K562 (cell line): ENCODE results near the gene PLK5. TPM values are rescaled to one million over a fixed set of nuclear protein-coding genes. Genes with fewer than 3 reads are reported as not detected.

ENCODE experiments used
- ATAC-seq: fragments of 200-7000 bp; cut with Tn5 transposase; 3 replicates; pipeline ENCODE4 v1.9.1; 2020; ENCODE audit warnings: moderate library complexity
- BruUV-seq: library from RNA; stranded (reverse); fragments of 400-500 nt; replicated peaks from 2 replicates; lab custom pipeline; 2021; lab: Mats Ljungman, UMichigan
- CTCF ChIA-PET: fragments of 300-600 bp; formaldehyde crosslinking; extraction: SDS; loops from one replicate; lab custom pipeline; 2021; ENCODE audit warnings: low intra/inter-chr PET ratio; lab: Yijun Ruan, JAX
- POLR2A ChIA-PET: fragments of 300-600, 350-650 bp; sonication (Branson Sonifier 250); formaldehyde crosslinking; extraction: SDS; loops from one replicate; lab custom pipeline; 2021; ENCODE audit warnings: antibody characterized with exemption, inconsistent platforms; lab: Yijun Ruan, JAX
- DNase-seq, 4 experiments: peaks; one replicate each; pipeline versions ENCODE4 v3.0.0 to v3.0.0-alpha.2; 2011 to 2018; ENCODE audit warnings: low spot score in 3 of 4, mixed read lengths in 3 of 4; ENCODE audit errors: extremely low read depth in 1 of 4
- FAIRE-seq: peaks from 2 replicates; lab custom pipeline; 2011; peaks lifted over from hg19 to GRCh38; lab: Jason Lieb, UNC
- H2AFZ ChIP-seq: 2 replicates; pipeline ENCODE4 v1.6.0; 2011; ENCODE audit warnings: low read depth, low read length, control low read depth, inconsistent platforms
- H3K27ac ChIP-seq: fragments of 200-600 bp; 3 replicates; pipeline ENCODE4 v1.8.0; 2011; ENCODE audit warnings: low read depth, mild to moderate bottlenecking, control low read depth, inconsistent platforms, low read length, moderate library complexity, mixed read lengths; ENCODE audit errors: extremely low read depth
- H3K27me3 ChIP-seq, 2 experiments: fragments of 300-600 bp in 1 of 2; 2 replicates in 1 of 2; 3 replicates in 1 of 2; pipeline versions ENCODE4 v1.6.0 to v1.8.0; 2011; ENCODE audit warnings: inconsistent platforms in 2 of 2, low read length in 2 of 2, mild to moderate bottlenecking in 1 of 2, mixed read lengths in 1 of 2, moderate library complexity in 1 of 2; ENCODE audit not compliant: control insufficient read depth in 2 of 2, insufficient read depth in 2 of 2
- H3K36me3 ChIP-seq: fragments of 300-600 bp; 3 replicates; pipeline ENCODE4 v1.8.0; 2011; ENCODE audit warnings: mild to moderate bottlenecking, low read length, inconsistent platforms; ENCODE audit not compliant: control insufficient read depth, insufficient read depth
- H3K4me1 ChIP-seq, 2 experiments: fragments of 200-600 bp in 1 of 2; replicated peaks in 1 of 2; 2 replicates in 1 of 2; 3 replicates in 1 of 2; pipeline versions ENCODE4 v1.5.1 to v1.8.0; 2011; ENCODE audit warnings: inconsistent platforms in 2 of 2, low read length in 2 of 2, mild to moderate bottlenecking in 1 of 2, mixed read lengths in 1 of 2, moderate library complexity in 1 of 2; ENCODE audit not compliant: control insufficient read depth in 2 of 2, insufficient read depth in 2 of 2
- H3K4me2 ChIP-seq: 2 replicates; pipeline ENCODE4 v1.6.1; 2011; ENCODE audit warnings: low read length, control low read depth, inconsistent platforms, mixed read lengths; ENCODE audit not compliant: insufficient read depth
- H3K4me3 ChIP-seq: fragments of 200-600 bp; sonication (generic), shearing (Covaris generic); 2 replicates; pipeline ENCODE4 v1.5.1; 2016; ENCODE audit warnings: control low read depth, inconsistent platforms
- H3K79me2 ChIP-seq: fragments of 200-600 bp; 3 replicates; pipeline ENCODE4 v1.8.0; 2011; ENCODE audit warnings: low read length, inconsistent platforms; ENCODE audit not compliant: control insufficient read depth, insufficient read depth
- H3K9ac ChIP-seq, 2 experiments: 2 replicates each; pipeline versions ENCODE4 v1.6.0 to v1.6.1; 2011; ENCODE audit warnings: low read depth in 2 of 2, low read length in 2 of 2, control low read depth in 1 of 2, inconsistent platforms in 1 of 2, mild to moderate bottlenecking in 1 of 2, mixed read lengths in 1 of 2; ENCODE audit not compliant: insufficient read depth in 1 of 2
- H3K9me1 ChIP-seq: one replicate; pipeline ENCODE4 v1.6.0; 2011; ENCODE audit warnings: inconsistent platforms, mild to moderate bottlenecking, low read length, moderate library complexity; ENCODE audit not compliant: control insufficient read depth, insufficient read depth
- H3K9me3 ChIP-seq: replicated peaks from 2 replicates; pipeline ENCODE4 v1.5.1; 2011; ENCODE audit warnings: low read depth, low read length, inconsistent platforms; ENCODE audit not compliant: control insufficient read depth, insufficient read depth
- H4K20me1 ChIP-seq: replicated peaks from 2 replicates; pipeline ENCODE4 v1.6.1; 2011; ENCODE audit warnings: low read length, inconsistent platforms, mixed read lengths; ENCODE audit not compliant: control insufficient read depth, insufficient read depth
- CHD1 ChIP-seq: fragments of 200-600 bp; sonication (generic); IDR thresholded peaks from one replicate; pipeline ENCODE4 v1.6.1; 2012; ENCODE audit warnings: mild to moderate bottlenecking, moderate library complexity, low read length, inconsistent platforms
- CHD2 ChIP-seq: IDR thresholded peaks from 2 replicates; pipeline ENCODE4 v1.6.1; 2011; ENCODE audit warnings: low read depth, low read length
- HBP1 ChIP-seq: fragments of 450-650 bp; formaldehyde crosslinking; IDR thresholded peaks from 2 replicates; pipeline ENCODE4 v1.4.0; 2022; ENCODE audit warnings: missing genetic modification characterization
- JUNB ChIP-seq: fragments of 450-650 bp; formaldehyde crosslinking; conservative IDR thresholded peaks from 2 replicates; pipeline ENCODE4 v1.4.0; 2020; ENCODE audit warnings: mild to moderate bottlenecking
- MXD1 ChIP-seq: fragments of 250-450 bp; sonication (Bioruptor Pico); IDR thresholded peaks from 2 replicates; pipeline ENCODE4 v1.8.0; 2021; ENCODE audit warnings: borderline replicate concordance, mild to moderate bottlenecking, moderate library complexity; ENCODE audit not compliant: poor library complexity, severe bottlenecking
- POU5F1 ChIP-seq: fragments of 150-350 bp; IDR thresholded peaks from 2 replicates; pipeline ENCODE4 v1.6.1; 2014; ENCODE audit warnings: borderline replicate concordance, low read length, low read depth, mild to moderate bottlenecking; ENCODE audit not compliant: partially characterized antibody
- RCOR1 ChIP-seq, 2 experiments: IDR thresholded peaks; 2 replicates each; pipeline ENCODE4 v1.6.1; 2012; ENCODE audit warnings: low read depth in 2 of 2, low read length in 2 of 2, borderline replicate concordance in 1 of 2, improper control_type of control experiment in 1 of 2
- RFX7 ChIP-seq: fragments of 250-450 bp; sonication (Bioruptor Pico); IDR thresholded peaks from 2 replicates; pipeline ENCODE4 v1.5.1; 2021; ENCODE audit warnings: mild to moderate bottlenecking
- SPI1 ChIP-seq: IDR thresholded peaks from 2 replicates; pipeline ENCODE4 v1.6.1; 2011; ENCODE audit warnings: low read depth, low read length, control low read depth, borderline replicate concordance
- ZNF696 ChIP-seq: fragments of 250-450 bp; sonication (Bioruptor Pico); conservative IDR thresholded peaks from 2 replicates; pipeline ENCODE4 v1.4.0; 2020; ENCODE audit warnings: mild to moderate bottlenecking, moderate library complexity
- WGBS: fragments of 100-300 bp; shearing (Covaris generic); methylation state at CpG from one replicate; pipeline ENCODE4 v1.1.6; 2016; ENCODE audit warnings: low coverage, mixed read lengths; ENCODE audit not compliant: insufficient coverage; ENCODE audit errors: missing lambda C conversion rate; 5-methylcytosine and 5-hydroxymethylcytosine counted together
- in situ Hi-C: fragments of 300-500 bp; cut with MboI; formaldehyde crosslinking; loops from 4 replicates; pipeline ENCODE4 v1.15.0; 2018; ENCODE audit warnings: inconsistent platforms, mixed read lengths
- intact Hi-C: fragments of 100-400 bp; cut with micrococcal nuclease; formaldehyde crosslinking; loops from 2 replicates; pipeline ENCODE4 v1.14.2; 2022
- polyA plus RNA-seq, 8 experiments: library from polyadenylated mRNA; depleted of rRNA in 4 of 8; stranded (reverse) in 5 of 8; unstranded in 3 of 8; fragments of >200 nt; fragmentation: Nextera tagmentation in 2 of 8; fragmentation: Illumina TruSeq in 1 of 8; extraction: Ambion mirVana in 2 of 8; extraction: Trizol in 1 of 8; gene quantifications; 2 replicates each; pipeline versions ENCODE4 v1.2.1 to v1.2.3, GENCODE V29; 2011 to 2014; ENCODE audit warnings: inconsistent platforms in 1 of 8, missing spikeins in 1 of 8
- total RNA-seq, 7 experiments: library from RNA; depleted of rRNA in 6 of 7; stranded (reverse); fragments of >200 nt in 6 of 7; fragmentation: Illumina TruSeq in 2 of 7; extraction: Trizol in 2 of 7; gene quantifications; 2 replicates each; pipeline versions ENCODE4 v1.2.1 to v1.2.3, GENCODE V29; 2011 to 2021; ENCODE audit warnings: low replicate concordance in 1 of 7

Gene PLK5
- total and polyA plus RNA-seq, 9 of the 15 experiments (the other 6 are each of a cell fraction or from before 2014, with no cell fraction given), result 0.04 to 0.23 (median 0.11) TPM; not detected in 5

DNA sequence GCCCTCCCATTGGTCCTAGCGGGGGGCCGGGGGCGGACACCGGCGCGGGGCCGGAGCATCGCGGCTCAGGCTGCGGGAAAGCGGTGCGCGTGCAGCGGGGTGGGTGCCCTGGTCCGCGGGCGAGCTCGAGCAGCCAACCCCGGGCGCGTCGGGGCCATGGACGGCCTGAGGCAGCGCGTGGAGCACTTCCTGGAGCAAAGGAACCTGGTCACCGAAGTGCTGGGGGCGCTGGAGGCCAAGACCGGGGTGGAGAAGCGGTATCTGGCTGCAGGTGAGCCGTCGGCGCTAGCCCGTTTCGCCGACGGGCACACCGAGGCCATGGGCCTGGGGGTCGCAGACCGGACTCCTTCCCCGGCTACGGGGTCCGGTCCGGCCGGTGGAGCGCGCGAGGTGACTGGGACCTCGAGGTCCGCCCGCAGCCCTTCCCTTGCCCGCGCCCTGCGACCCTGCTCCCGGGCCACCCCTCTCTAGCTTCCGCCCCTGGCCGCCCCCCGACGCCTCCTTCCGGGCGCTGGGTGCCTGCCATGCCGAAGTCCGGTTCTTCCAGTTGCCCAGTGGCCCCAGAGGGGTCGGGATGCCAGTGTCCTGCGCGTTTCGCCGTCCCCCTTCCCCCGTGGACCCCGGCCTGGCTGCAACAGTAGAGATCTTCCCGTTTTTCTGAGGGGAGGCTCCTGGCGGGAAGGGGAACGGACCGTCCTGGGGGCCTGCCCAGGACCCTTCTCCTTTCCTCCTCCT, 32.6 kb upstream of the PLK5 start, which contains the start of gene REEP6 (continued):
- TF ChIP-seq MXD1 (CRISPR knock-in tag) (no peak), ZNF696 (no peak), CHD2 (no peak; the same call in 1 of the 2 replicates), RFX7 (CRISPR knock-in tag) (no peak), POU5F1 (no peak), HBP1 (CRISPR knock-in tag) (no peak), RCOR1 (IDR thresholded peaks at IDR 0.05; ENCODE audit: borderline replicate concordance in 1 of 2, low read depth in 2 of 2, low read length in 2 of 2) (peak in 1 of 2 experiments; percentile 53; a peak in 1 of 4 replicates), JUNB (no peak)

GRCh38 chr19:1491849-1492170, 32.1 kb upstream of the PLK5 start:
- Histone ChIP-seq H3K9me3 (no peaks in the 10 kb centered on the region), H3K27ac (peak overlapping the region; percentile 82), H3K9me1 (no peaks in the 10 kb centered on the region), H3K9ac (peak overlapping the region; percentile 76 to 98), H3K4me1 (peaks cover 26 to 90% of the 10 kb centered on the region in 2 experiments), H2AFZ (no peak overlapping the region), H3K79me2 (peaks cover 27% of the 10 kb centered on the region), H3K4me2 (peak overlapping the region; percentile 81), H3K36me3 (no peaks in the 10 kb centered on the region), H3K4me3 (peak overlapping the region; percentile 67), H3K27me3 (no peaks in the 10 kb centered on the region), H4K20me1 (peaks cover 6% of the 10 kb centered on the region; the same call in 1 of the 2 replicates)
- intact Hi-C loops (no loop called here), in situ Hi-C loops (no loop called here)
- TF ChIP-seq SPI1, result 0 out of 2 replicates have a peak, but pooled peaks have one; percentile 11
- TF ChIP-seq CHD1, result no peak
- 4% methylated on average over 12 of the region's 12 CpGs for WGBS
- DNase-seq (no peak), ATAC-seq (no peak), FAIRE-seq (peak; percentile 46)
- BruUV-seq, result no TSS peak
- CTCF ChIA-PET, result no interaction called here
- POLR2A ChIA-PET, result interaction anchor here (0.6 to 1.6 kb wide), 6 partner anchors 13 to 1673 kb away, joined by 3 to 7 read pairs (median 3); partner anchors contain the start of gene FAM174C
